Right renal pelvis (tissue), 4 donors: ENCODE data around the gene LRRC49. TPM values are rescaled to one million over a fixed set of nuclear protein-coding genes. Genes with fewer than 3 reads are reported as not detected.
"Not testable (repeated sequence)": the region's sequence is repeated elsewhere in the genome, so short reads cannot be mapped to it uniquely, and the experiment has no call there.

Experiments
- DNase-seq, 4 donors: peaks; one replicate each; pipeline ENCODE4 v3.0.0-alpha.2; 2013; ENCODE audit warnings: low read depth in 4 of 4, low spot score in 3 of 4, missing footprints in 1 of 4
- polyA plus RNA-seq, 4 donors: library from polyadenylated mRNA; unstranded; fragments of 120-200 nt; gene quantifications; one replicate each; pipeline ENCODE4 v1.2.1, GENCODE V29; 2013; ENCODE audit not compliant: insufficient read length in 4 of 4

LRRC49 gene
- polyA plus RNA-seq, 4 donors, result 16.4 to 21.0 (median 19.0) TPM

GRCh38 chr15:70866982-70867641 is 25.5 kb upstream of the LRRC49 start:
- no peak for DNase-seq

GRCh38 chr15:70867911-70868467 is 24.6 kb upstream of the LRRC49 start:
- no peak for DNase-seq

DNA sequence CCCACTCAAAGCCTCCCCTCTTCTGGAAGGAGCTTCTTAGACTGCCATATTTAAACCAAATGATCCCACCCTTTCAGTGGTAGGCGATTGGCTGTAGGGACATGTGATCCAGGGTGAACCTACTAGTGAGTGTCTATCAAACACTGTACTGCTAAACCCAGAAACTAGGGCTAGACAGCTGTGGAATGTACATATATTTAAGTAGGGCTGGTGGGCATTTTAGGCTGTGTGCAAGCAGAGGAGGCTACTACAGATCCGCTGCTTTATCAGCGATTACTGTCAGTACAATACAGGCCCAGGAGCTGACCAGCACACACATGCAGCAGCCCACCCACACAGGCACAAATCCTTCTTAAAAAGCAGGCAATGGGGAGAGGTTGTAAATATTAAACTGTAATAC is 23.3 kb upstream of the LRRC49 start:
- DNase-seq, result no peak

DNA sequence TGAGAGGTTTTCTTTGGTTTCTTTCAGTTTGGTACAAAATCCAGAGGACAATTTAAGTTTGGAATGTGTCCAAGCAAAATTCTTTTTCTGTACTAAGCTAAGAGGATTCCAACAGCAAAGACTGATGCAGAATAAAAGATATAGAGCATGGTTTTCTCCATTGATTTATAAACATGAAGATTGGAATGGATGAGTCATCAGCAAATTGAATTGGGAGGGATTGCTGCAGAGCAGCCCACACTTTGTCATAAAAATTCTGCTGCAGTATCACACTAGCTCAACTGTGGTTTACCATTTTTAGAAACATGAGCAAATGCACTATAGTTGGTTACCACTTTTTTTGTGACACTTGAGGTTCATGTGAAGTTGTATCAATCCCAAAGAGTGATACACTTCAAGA is 22.6 kb upstream of the LRRC49 start:
- DNase-seq, result no peak

DNA sequence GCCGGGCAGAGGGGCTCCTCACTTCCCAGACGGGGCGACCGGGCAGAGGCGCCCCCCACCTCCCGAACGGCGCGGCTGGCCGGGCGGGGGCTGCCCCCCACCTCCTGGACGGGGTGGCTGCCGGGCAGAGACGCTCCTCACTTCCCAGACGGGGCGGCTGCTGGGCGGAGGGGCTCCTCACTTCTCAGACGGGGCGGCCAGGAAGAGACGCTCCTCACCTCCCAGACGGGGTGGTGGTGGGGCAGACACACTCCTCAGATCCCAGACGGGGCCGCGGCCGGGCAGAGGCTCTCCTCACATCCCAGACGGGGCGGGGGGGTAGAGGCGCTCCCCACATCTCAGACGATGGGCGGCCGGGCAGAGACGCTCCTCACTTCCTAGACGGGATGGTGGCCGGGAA is 21.1 kb upstream of the LRRC49 start:
- DNase-seq, result not testable (repeated sequence)

DNA sequence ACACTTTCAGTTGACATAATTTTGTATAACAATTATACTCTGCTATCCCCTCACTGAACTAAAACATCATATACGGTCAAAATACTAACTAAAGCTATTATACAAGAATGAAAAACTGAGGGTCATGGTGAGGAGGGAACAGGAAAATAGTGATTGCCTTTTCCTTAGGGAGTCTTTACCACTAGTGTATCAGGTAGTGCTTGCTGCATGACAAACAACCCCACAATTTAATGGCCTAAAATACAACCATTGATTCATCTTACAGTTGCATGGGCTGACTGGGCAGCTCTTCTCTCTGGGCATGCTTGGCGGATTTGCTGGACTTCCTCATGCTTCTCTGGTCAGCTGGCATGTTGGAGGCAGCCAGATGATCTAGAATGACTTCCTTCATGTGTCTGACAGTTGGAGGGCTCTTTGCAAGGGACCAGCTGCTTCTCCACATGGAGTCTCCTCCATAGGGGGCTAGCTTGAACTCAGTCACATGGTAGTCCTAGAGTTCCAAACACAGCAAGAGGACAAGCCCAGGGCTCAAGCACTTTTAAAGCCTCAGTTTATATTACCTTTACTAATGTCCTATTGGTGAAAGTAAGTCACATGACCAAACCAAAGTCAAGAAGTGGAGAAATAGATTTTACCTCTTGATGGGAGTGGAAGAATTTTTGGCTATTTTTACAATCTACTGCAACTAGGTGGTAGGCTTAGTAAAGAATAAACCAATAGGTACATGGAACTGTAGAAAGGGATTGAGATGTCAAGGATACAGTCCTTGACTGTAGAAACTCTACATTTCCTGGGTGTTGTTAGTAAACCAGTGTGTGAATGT is 19.2 kb upstream of the LRRC49 start:
- DNase-seq, result no peak

- no peak for DNase-seq
Measured at GRCh38 chr15:70875001-70875782, 17.4 kb upstream of the LRRC49 start.

GRCh38 chr15:70876011-70876410 is 16.6 kb upstream of the LRRC49 start:
- DNase-seq, result no peak

GRCh38 chr15:70876683-70877082 is 15.9 kb upstream of the LRRC49 start:
- no peak for DNase-seq

DNA sequence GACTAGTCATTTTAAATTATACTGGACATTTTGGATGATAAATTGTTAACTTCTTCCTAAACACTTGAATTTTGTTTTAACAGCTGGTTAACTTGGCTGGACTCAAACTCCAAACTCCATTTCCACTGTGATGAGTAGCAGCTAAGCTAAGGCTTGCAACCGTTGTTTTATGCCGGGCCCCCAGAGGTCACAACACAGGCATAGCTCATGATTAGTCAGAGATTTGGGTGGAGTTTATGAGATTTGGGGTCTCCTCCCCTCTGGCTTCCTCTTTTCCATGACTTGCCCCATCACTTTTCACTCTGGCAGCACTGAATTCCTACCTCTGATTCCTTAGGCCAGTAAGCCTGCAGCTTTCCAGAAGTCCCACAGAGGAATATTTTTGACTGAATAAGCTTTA is 13.2 kb upstream of the LRRC49 start:
- DNase-seq, result no peak

GRCh38 chr15:70880781-70881180 is 11.8 kb upstream of the LRRC49 start:
- no peak for DNase-seq

GRCh38 chr15:70882361-70882760 is 10.3 kb upstream of the LRRC49 start:
- DNase-seq, result no peak

GRCh38 chr15:70892912-70893560 is 410 bp downstream of the LRRC49 start:
- peak in 2 of 4 donors; percentile 36 to 51 for DNase-seq

DNA sequence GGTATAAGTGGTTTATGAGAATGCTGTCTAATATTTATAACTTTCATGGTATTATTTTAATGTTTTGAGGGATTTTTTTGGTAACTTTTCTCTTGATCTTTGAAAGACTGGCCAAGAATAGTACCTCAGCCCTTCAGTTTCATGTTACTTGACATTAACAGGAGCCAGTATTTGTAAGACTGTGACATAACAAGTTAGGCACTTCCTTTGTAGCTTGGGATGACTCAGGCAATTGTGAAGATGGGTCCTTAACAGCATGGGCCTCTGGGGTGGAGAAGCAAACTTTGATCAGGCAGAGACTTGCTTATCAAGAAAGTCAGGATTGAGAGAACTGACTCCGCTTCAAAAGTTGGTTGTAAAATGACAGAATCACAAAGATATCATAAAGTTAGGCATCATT is 9.5 kb downstream of the LRRC49 start:
- no peak for DNase-seq

DNA sequence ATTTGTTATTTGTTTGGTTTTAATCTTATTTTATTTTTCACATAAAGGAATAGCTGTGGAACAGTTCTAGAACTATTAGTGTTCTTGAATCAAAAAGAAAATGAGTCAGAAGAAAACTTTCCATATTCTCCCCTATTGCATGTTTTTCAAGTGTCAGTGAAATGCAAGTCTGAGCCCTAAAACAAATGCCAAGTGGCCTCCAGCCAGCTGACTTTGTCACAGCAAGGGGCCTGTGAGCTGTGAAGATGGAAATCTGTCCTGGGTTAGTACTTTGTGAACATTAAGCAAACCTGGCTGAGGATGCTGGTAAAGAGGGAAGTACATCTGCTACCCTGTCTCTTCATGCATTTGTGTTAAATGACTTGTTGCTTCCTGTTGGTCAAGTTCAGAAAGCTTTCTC is 14.2 kb downstream of the LRRC49 start:
- no peak for DNase-seq

- no peak for DNase-seq
Measured at GRCh38 chr15:70907784-70908471, 15.3 kb downstream of the LRRC49 start.

GRCh38 chr15:70910958-70911357 is 18.3 kb downstream of the LRRC49 start:
- DNase-seq, result no peak

- no peak for DNase-seq
Measured at GRCh38 chr15:70912187-70912586, 19.6 kb downstream of the LRRC49 start.

- DNase-seq, result no peak
Measured at GRCh38 chr15:70916531-70916930, 23.9 kb downstream of the LRRC49 start.

DNA sequence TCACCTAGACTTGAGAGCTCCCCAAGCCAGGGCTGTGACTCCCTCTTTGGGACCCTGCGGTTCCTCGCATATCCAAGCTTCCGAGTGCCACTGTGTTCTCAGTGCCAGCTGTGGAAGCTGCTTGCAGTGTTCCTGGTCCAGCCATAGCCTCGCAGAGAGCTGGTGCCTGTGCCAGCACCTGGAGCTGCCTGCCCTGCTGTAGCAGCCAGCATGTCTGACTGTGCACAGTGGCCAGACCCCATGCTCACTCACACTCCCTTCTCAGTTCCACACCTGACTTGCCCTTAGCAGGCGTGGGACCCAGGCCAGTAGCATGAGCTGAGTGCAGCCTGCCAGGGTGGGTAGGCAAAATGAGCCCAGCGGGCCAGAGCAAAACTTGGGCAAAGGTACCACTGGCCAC is 25.3 kb downstream of the LRRC49 start:
- no peak for DNase-seq
